ENCODE data around the gene PROX1. TPM values are rescaled to one million over a fixed set of nuclear protein-coding genes. Genes with fewer than 3 reads are reported as not detected.

PROX1 gene
- total and polyA plus RNA-seq, 12 donors = 2.5 to 132 (median 110) TPM

- H3K27me3 ChIP-seq = no peaks in the 10 kb centered on the region
- no peaks in the 10 kb centered on the region for H3K36me3 ChIP-seq
- ATAC-seq (no peak), DNase-seq (no peak)
- no peak for TF ChIP-seq CTCF (IDR thresholded peaks at IDR 0.05)
- 35 to 56% methylated on average over 5 of the region's 5 CpGs for WGBS, 2 donors
- H3K4me3 ChIP-seq = no peak overlapping the region
- H3K4me1 ChIP-seq = peaks cover 0 to 47% (median 6%) of the 10 kb centered on the region in 9 donors
- intact Hi-C loops (cut with DNase I) = no loop called here
- no peaks in the 10 kb centered on the region for H3K9me3 ChIP-seq
- peak overlapping the region in 6 of 10 donors; percentile 1 to 52 (median 27) for H3K27ac ChIP-seq
Observed at GRCh38 chr1:214022229-214022791, 34.5 kb downstream of the PROX1 start.

GRCh38 chr1:214022810-214023425, 35.1 kb downstream of the PROX1 start:
- TF ChIP-seq CTCF (IDR thresholded peaks at IDR 0.05) = no peak
- DNase-seq (no peak), ATAC-seq (no peak)
- no peak overlapping the region for H3K4me3 ChIP-seq
- WGBS, 2 donors = 60 to 66% methylated on average over 2 of the region's 2 CpGs
- H3K9me3 ChIP-seq = no peaks in the 10 kb centered on the region
- H3K27me3 ChIP-seq = no peaks in the 10 kb centered on the region
- H3K4me1 ChIP-seq = peaks cover 0 to 53% (median 7%) of the 10 kb centered on the region in 9 donors
- H3K36me3 ChIP-seq = no peaks in the 10 kb centered on the region
- intact Hi-C loops (cut with DNase I) = no loop called here
- H3K27ac ChIP-seq = peak overlapping the region in 5 of 10 donors; percentile 1 to 52 (median 37)

- intact Hi-C loops (cut with DNase I) = no loop called here
- H3K9me3 ChIP-seq = no peaks in the 10 kb centered on the region
- ATAC-seq (no peak), DNase-seq (no peak)
- no peaks in the 10 kb centered on the region for H3K27me3 ChIP-seq
- peaks cover 0 to 64% (median 21%) of the 10 kb centered on the region in 9 donors for H3K4me1 ChIP-seq
- H3K27ac ChIP-seq = peak overlapping the region in 9 of 10 donors; percentile 10 to 97 (median 89)
- no peak overlapping the region for H3K4me3 ChIP-seq
- no peaks in the 10 kb centered on the region for H3K36me3 ChIP-seq
- 29 to 32% methylated on average over 5 of the region's 5 CpGs for WGBS, 2 donors
- no peak for TF ChIP-seq CTCF (IDR thresholded peaks at IDR 0.05)
Observed at GRCh38 chr1:214026985-214027384, 39.2 kb downstream of the PROX1 start.

- 41 to 49% methylated on average over 5 of the region's 5 CpGs for WGBS, 2 donors
- DNase-seq (no peak), ATAC-seq (no peak)
- no peaks in the 10 kb centered on the region for H3K36me3 ChIP-seq
- TF ChIP-seq CTCF (IDR thresholded peaks at IDR 0.05) = no peak
- H3K4me1 ChIP-seq = peaks cover 0 to 59% (median 21%) of the 10 kb centered on the region in 9 donors
- no peaks in the 10 kb centered on the region for H3K27me3 ChIP-seq
- H3K4me3 ChIP-seq = no peak overlapping the region
- peak overlapping the region in 9 of 10 donors; percentile 54 to 97 (median 89) for H3K27ac ChIP-seq
- intact Hi-C loops (cut with DNase I) = no loop called here
- no peaks in the 10 kb centered on the region for H3K9me3 ChIP-seq
Observed at GRCh38 chr1:214027498-214027897, 39.7 kb downstream of the PROX1 start.

Data from heart right ventricle (tissue), 16 donors.